Ovary (tissue), 3 donors: ENCODE data around the gene MYBPH.

Source experiments
- EP300 ChIP-seq: sonication (generic); formaldehyde crosslinking; IDR thresholded peaks from one replicate; pipeline ENCODE4 v1.6.1; 2017; ENCODE audit warnings: antibody characterized with exemption
- POLR2A ChIP-seq: fragments of 450-650 bp; IDR thresholded peaks from one replicate; pipeline ENCODE4 v1.6.1; 2017; ENCODE audit warnings: antibody characterized with exemption, mild to moderate bottlenecking, moderate library complexity
- TF ChIP-seq, protein P1 (sequence below), 3 donors: fragments of 450-650 bp in 2 of 3; fragments of 200-600 bp in 1 of 3; IDR thresholded peaks; one replicate each; pipeline versions ENCODE4 v1.5.1 to v1.8.0; 2016 to 2022; ENCODE audit warnings: antibody characterized with exemption in 3 of 3, mild to moderate bottlenecking in 1 of 3
- donor health status: DM: no; HTN: no; CAD: no.

DNA sequence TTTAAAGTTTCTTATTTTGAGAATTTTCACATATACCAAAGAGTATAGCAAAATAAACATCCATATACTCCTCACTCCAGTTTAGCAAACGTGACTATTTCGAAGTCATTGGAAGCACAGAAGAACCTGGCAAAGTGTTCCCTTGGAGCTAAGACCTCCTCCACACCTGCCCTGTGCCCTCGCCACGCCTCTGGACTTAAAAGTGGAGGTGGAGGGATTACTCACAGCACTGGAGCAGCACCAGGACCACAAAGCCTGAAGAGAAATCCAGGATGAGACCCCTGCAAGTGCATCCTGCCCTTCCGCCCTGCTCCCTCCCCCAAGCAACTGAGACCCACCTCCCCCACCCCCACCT, 10.4 kb upstream of the MYBPH start:
- TF ChIP-seq, protein P1, sequence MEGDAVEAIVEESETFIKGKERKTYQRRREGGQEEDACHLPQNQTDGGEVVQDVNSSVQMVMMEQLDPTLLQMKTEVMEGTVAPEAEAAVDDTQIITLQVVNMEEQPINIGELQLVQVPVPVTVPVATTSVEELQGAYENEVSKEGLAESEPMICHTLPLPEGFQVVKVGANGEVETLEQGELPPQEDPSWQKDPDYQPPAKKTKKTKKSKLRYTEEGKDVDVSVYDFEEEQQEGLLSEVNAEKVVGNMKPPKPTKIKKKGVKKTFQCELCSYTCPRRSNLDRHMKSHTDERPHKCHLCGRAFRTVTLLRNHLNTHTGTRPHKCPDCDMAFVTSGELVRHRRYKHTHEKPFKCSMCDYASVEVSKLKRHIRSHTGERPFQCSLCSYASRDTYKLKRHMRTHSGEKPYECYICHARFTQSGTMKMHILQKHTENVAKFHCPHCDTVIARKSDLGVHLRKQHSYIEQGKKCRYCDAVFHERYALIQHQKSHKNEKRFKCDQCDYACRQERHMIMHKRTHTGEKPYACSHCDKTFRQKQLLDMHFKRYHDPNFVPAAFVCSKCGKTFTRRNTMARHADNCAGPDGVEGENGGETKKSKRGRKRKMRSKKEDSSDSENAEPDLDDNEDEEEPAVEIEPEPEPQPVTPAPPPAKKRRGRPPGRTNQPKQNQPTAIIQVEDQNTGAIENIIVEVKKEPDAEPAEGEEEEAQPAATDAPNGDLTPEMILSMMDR (IDR thresholded peaks at IDR 0.05): no peak
- TF ChIP-seq POLR2A (no peak), EP300 (no peak)
